Parathyroid adenoma (tissue), 2 donors: ENCODE results near the gene ULK4.

ENCODE experiments used
- H2AFZ ChIP-seq: fragments of 300-600 bp; sonication (generic); one replicate; pipeline ENCODE4 v1.7.0; 2017; ENCODE audit warnings: antibody characterized with exemption, mild to moderate bottlenecking
- H3K27ac ChIP-seq: fragments of 300-600 bp; sonication (generic); one replicate; pipeline ENCODE4 v1.7.0; 2017
- H3K27me3 ChIP-seq: fragments of 300-600 bp; sonication (generic); one replicate; pipeline ENCODE4 v1.7.0; 2017; ENCODE audit warnings: low read length; ENCODE audit not compliant: control insufficient read depth, insufficient read depth
- H3K36me3 ChIP-seq: fragments of 300-600 bp; sonication (generic); one replicate; pipeline ENCODE4 v1.7.0; 2017; ENCODE audit warnings: low read length; ENCODE audit not compliant: control insufficient read depth, insufficient read depth
- H3K4me1 ChIP-seq: fragments of 300-600 bp; sonication (generic); one replicate; pipeline ENCODE4 v1.7.0; 2017; ENCODE audit warnings: control low read depth
- H3K4me2 ChIP-seq: fragments of 300-600 bp; sonication (generic); one replicate; pipeline ENCODE4 v1.7.0; 2017; ENCODE audit warnings: low read length
- H3K4me3 ChIP-seq: fragments of 300-600 bp; sonication (generic); one replicate; pipeline ENCODE4 v1.7.0; 2017; ENCODE audit warnings: low read depth, low read length
- H3K79me2 ChIP-seq: fragments of 300-600 bp; sonication (generic); one replicate; pipeline ENCODE4 v1.7.0; 2017; ENCODE audit warnings: control low read depth
- H3K9ac ChIP-seq: fragments of 300-600 bp; sonication (generic); one replicate; pipeline ENCODE4 v1.7.0; 2017; ENCODE audit warnings: mild to moderate bottlenecking
- H3K9me3 ChIP-seq: fragments of 300-600 bp; sonication (generic); one replicate; pipeline ENCODE4 v1.7.0; 2017; ENCODE audit warnings: low read length; ENCODE audit not compliant: control insufficient read depth
- TF ChIP-seq, protein P1 (sequence below): fragments of 300-600 bp; sonication (generic); IDR thresholded peaks from one replicate; pipeline ENCODE4 v1.7.0; 2017; ENCODE audit warnings: antibody characterized with exemption, mild to moderate bottlenecking
- donor health status: primary hyperparathyroidism.

The ULK4 gene

DNA sequence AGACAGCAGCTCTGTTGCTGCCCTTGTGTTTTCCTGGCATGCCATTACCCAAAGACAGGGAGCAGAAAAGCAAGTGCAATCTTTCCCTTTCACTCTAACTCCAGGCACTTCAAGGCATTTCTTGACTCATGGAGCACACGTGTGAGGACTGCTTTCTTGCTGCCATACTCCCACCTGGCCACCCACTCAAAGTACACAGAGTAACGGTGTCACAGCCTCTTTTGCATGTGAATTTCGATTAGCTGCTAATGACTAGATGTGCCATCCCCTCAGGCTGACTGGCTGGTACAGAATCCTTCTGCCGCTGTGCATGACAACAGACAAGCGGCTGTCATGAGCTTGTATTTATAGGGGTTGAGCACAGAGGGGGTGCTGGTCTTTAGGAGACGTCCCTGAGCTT lies 382.0 kb downstream of the ULK4 start:
- Histone ChIP-seq H2AFZ (no peak overlapping the region), H3K4me1 (no peaks in the 10 kb centered on the region), H3K9ac (no peak overlapping the region), H3K36me3 (no peaks in the 10 kb centered on the region), H3K79me2 (peaks cover 3% of the 10 kb centered on the region), H3K4me3 (no peak overlapping the region), H3K9me3 (no peaks in the 10 kb centered on the region), H3K27ac (no peak overlapping the region), H3K27me3 (no peaks in the 10 kb centered on the region), H3K4me2 (no peak overlapping the region)
- TF ChIP-seq, protein P1, sequence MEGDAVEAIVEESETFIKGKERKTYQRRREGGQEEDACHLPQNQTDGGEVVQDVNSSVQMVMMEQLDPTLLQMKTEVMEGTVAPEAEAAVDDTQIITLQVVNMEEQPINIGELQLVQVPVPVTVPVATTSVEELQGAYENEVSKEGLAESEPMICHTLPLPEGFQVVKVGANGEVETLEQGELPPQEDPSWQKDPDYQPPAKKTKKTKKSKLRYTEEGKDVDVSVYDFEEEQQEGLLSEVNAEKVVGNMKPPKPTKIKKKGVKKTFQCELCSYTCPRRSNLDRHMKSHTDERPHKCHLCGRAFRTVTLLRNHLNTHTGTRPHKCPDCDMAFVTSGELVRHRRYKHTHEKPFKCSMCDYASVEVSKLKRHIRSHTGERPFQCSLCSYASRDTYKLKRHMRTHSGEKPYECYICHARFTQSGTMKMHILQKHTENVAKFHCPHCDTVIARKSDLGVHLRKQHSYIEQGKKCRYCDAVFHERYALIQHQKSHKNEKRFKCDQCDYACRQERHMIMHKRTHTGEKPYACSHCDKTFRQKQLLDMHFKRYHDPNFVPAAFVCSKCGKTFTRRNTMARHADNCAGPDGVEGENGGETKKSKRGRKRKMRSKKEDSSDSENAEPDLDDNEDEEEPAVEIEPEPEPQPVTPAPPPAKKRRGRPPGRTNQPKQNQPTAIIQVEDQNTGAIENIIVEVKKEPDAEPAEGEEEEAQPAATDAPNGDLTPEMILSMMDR = no peak

DNA sequence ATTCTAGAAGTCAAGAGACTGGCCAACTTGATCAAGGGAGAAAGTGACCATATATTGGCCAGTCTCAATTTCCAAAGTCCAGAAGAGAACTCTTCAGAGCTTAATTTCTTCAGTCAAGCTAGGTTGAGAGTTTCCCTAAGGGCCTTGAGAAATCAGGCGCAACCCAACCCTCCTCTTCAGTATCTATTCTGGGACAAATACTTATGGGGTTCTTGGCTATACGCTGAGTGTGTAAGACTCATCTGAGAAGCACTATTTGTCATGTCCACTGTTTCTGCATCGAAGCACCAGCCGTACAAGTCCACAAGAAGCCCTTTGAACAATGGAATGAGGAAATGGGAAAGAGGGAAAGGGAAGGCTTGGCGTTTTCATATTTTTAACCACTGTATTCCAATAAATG lies 383.1 kb downstream of the ULK4 start:
- Histone ChIP-seq H3K27me3 (no peaks in the 10 kb centered on the region), H2AFZ (no peak overlapping the region), H3K4me1 (no peaks in the 10 kb centered on the region), H3K4me3 (no peak overlapping the region), H3K9me3 (no peaks in the 10 kb centered on the region), H3K79me2 (peaks cover 6% of the 10 kb centered on the region), H3K27ac (no peak overlapping the region), H3K4me2 (no peak overlapping the region), H3K36me3 (no peaks in the 10 kb centered on the region), H3K9ac (no peak overlapping the region)
- TF ChIP-seq, protein P1 = no peak

- TF ChIP-seq, protein P1 = no peak
- H3K79me2 ChIP-seq = peaks cover 6% of the 10 kb centered on the region
- H2AFZ ChIP-seq = no peak overlapping the region
- H3K9me3 ChIP-seq = no peaks in the 10 kb centered on the region
- H3K27me3 ChIP-seq = no peaks in the 10 kb centered on the region
- H3K4me2 ChIP-seq = no peak overlapping the region
- H3K36me3 ChIP-seq = no peaks in the 10 kb centered on the region
- H3K4me1 ChIP-seq = no peaks in the 10 kb centered on the region
- H3K4me3 ChIP-seq = no peak overlapping the region
- H3K27ac ChIP-seq = no peak overlapping the region
- H3K9ac ChIP-seq = no peak overlapping the region
These were observed 386.2 kb downstream of the ULK4 start for GRCh38 chr3:41575724-41576123.

- Histone ChIP-seq H3K36me3 (no peaks in the 10 kb centered on the region), H3K4me1 (no peaks in the 10 kb centered on the region), H2AFZ (no peak overlapping the region), H3K79me2 (peaks cover 6% of the 10 kb centered on the region), H3K9me3 (no peaks in the 10 kb centered on the region), H3K4me3 (no peak overlapping the region), H3K27me3 (no peaks in the 10 kb centered on the region), H3K27ac (no peak overlapping the region), H3K9ac (no peak overlapping the region), H3K4me2 (no peak overlapping the region)
- TF ChIP-seq, protein P1 = no peak
These were observed 387.0 kb downstream of the ULK4 start for GRCh38 chr3:41574900-41575299.

GRCh38 chr3:41573591-41573990 lies 388.3 kb downstream of the ULK4 start:
- Histone ChIP-seq H3K4me1 (no peaks in the 10 kb centered on the region), H3K9me3 (no peaks in the 10 kb centered on the region), H3K4me2 (no peak overlapping the region), H3K36me3 (no peaks in the 10 kb centered on the region), H3K4me3 (no peak overlapping the region), H2AFZ (no peak overlapping the region), H3K79me2 (peaks cover 6% of the 10 kb centered on the region), H3K27me3 (no peaks in the 10 kb centered on the region), H3K27ac (no peak overlapping the region), H3K9ac (no peak overlapping the region)
- TF ChIP-seq, protein P1 = no peak
